ENCODE data around the gene CPEB4. TPM values are rescaled to one million over a fixed set of nuclear protein-coding genes. Genes with fewer than 3 reads are reported as not detected.

Gene CPEB4
- total and polyA plus RNA-seq, 2 experiments from 2014 or later = 5.9 to 10.2 TPM

- TF ChIP-seq STAT1 (IDR thresholded peaks at IDR 0.05; ENCODE audit: unreplicated experiment) = no peak
- TF ChIP-seq ZNF331 (CRISPR knock-in tag; IDR thresholded peaks at IDR 0.05; ENCODE audit: low read depth) = no peak
- no peak for TF ChIP-seq ZNF462 (CRISPR knock-in tag; IDR thresholded peaks at IDR 0.05)
- TF ChIP-seq JUNB (IDR thresholded peaks at IDR 0.05; ENCODE audit: unreplicated experiment) = no peak
- no peak for TF ChIP-seq EZH2 (IDR thresholded peaks at IDR 0.05; ENCODE audit: low read depth, unreplicated experiment)
- no peak for TF ChIP-seq ZNF114 (CRISPR knock-in tag; IDR thresholded peaks at IDR 0.05)
These were observed 38.2 kb upstream of the CPEB4 start (continued) for GRCh38 chr5:173849908-173850307.

- H3K9me2 ChIP-seq (ENCODE audit: insufficient read depth) = 0 out of 2 replicates have a peak, but pooled peaks cover 3% of the 10 kb centered on the region
- no peaks in the 10 kb centered on the region for H3F3A ChIP-seq (replicated peaks; ENCODE audit: low read depth)
- H2AFZ ChIP-seq = peak overlapping the region; percentile 63; the same call in 1 of the 2 replicates
- Mint-ChIP-seq H3K27ac (no peak overlapping the region), H3K4me3 (no peak overlapping the region), H3K4me1 (no peaks in the 10 kb centered on the region), H3K9me3 (peaks cover 20% of the 10 kb centered on the region), H3K27me3 (ENCODE audit: insufficient read depth, low read depth, poor library complexity) (peaks cover 13% of the 10 kb centered on the region), H3K36me3 (ENCODE audit: low read depth) (peaks cover 5% of the 10 kb centered on the region; the same call in 1 of the 3 replicates)
- ATAC-seq (no peak), DNase-seq (ENCODE audit: low spot score) (no peak)
- H3K79me2 ChIP-seq (replicated peaks; ENCODE audit: insufficient read depth) = no peaks in the 10 kb centered on the region
- no peaks in the 10 kb centered on the region for H4K20me1 ChIP-seq (replicated peaks; ENCODE audit: insufficient read depth)
- TF ChIP-seq EZH2phosphoT487 (IDR thresholded peaks at IDR 0.05; ENCODE audit: unreplicated experiment) = no peak
- no peak for TF ChIP-seq POLR2AphosphoS5 (IDR thresholded peaks at IDR 0.05; ENCODE audit: low read depth)
- TF ChIP-seq STAT1 (IDR thresholded peaks at IDR 0.05; ENCODE audit: unreplicated experiment) = no peak
- no peak for TF ChIP-seq NANOG (IDR thresholded peaks at IDR 0.05; ENCODE audit: borderline replicate concordance)
- no peaks in the 10 kb centered on the region for H3K4me1 ChIP-seq (ENCODE audit: insufficient read depth)
- H3K4me3 ChIP-seq = no peak overlapping the region
- no peak overlapping the region for H3K4me2 ChIP-seq
- H3K36me3 ChIP-seq (ENCODE audit: insufficient read depth) = no peaks in the 10 kb centered on the region; the same call in 1 of the 2 replicates
- no peak overlapping the region for H3K27ac ChIP-seq (ENCODE audit: low read depth)
- H3K27me3 ChIP-seq (ENCODE audit: insufficient read depth) = no peaks in the 10 kb centered on the region
These were observed 37.5 kb upstream of the CPEB4 start for GRCh38 chr5:173850659-173851058.
